ENCODE measurements around the gene OSTF1.

OSTF1 gene

GRCh38 chr9:75123696-75124095 lies 35.4 kb downstream of the OSTF1 start:
- Histone ChIP-seq H3K4me1 (ENCODE audit: insufficient read depth, insufficient read length) (no peaks in the 10 kb centered on the region), H3K4me3 (ENCODE audit: insufficient read length, low read depth) (no peak overlapping the region), H3K36me3 (ENCODE audit: insufficient read depth, insufficient read length, low read length) (peaks cover 6% of the 10 kb centered on the region), H3K27me3 (ENCODE audit: insufficient read depth, insufficient read length) (no peaks in the 10 kb centered on the region), H3K9ac (ENCODE audit: insufficient read length, low read depth) (no peak overlapping the region), H3K9me3 (ENCODE audit: insufficient read depth, low read length) (no peaks in the 10 kb centered on the region)
- no peak for DNase-seq (ENCODE audit: low read depth, low spot score)
- TF ChIP-seq SUZ12 (IDR thresholded peaks at IDR 0.05; ENCODE audit: extremely low read depth, insufficient read depth, insufficient read length) = no peak
- no peak for TF ChIP-seq YY1 (IDR thresholded peaks at IDR 0.05; ENCODE audit: insufficient read depth, insufficient read length)
- TF ChIP-seq ZNF274 (IDR thresholded peaks at IDR 0.05; ENCODE audit: low read depth, low read length) = no peak

GRCh38 chr9:75128535-75128934 lies 40.2 kb downstream of the OSTF1 start:
- Histone ChIP-seq H3K36me3 (ENCODE audit: insufficient read depth, insufficient read length, low read length) (peaks cover 7% of the 10 kb centered on the region), H3K4me1 (ENCODE audit: insufficient read depth, insufficient read length) (no peaks in the 10 kb centered on the region), H3K27me3 (ENCODE audit: insufficient read depth, insufficient read length) (no peaks in the 10 kb centered on the region), H3K4me3 (ENCODE audit: insufficient read length, low read depth) (no peak overlapping the region), H3K9ac (ENCODE audit: insufficient read length, low read depth) (no peak overlapping the region), H3K9me3 (ENCODE audit: insufficient read depth, low read length) (no peaks in the 10 kb centered on the region)
- DNase-seq (ENCODE audit: low read depth, low spot score) = no peak
- TF ChIP-seq ZNF274 (IDR thresholded peaks at IDR 0.05; ENCODE audit: low read depth, low read length) (no peak), SUZ12 (IDR thresholded peaks at IDR 0.05; ENCODE audit: extremely low read depth, insufficient read depth, insufficient read length) (no peak), YY1 (IDR thresholded peaks at IDR 0.05; ENCODE audit: insufficient read depth, insufficient read length) (no peak)

DNA sequence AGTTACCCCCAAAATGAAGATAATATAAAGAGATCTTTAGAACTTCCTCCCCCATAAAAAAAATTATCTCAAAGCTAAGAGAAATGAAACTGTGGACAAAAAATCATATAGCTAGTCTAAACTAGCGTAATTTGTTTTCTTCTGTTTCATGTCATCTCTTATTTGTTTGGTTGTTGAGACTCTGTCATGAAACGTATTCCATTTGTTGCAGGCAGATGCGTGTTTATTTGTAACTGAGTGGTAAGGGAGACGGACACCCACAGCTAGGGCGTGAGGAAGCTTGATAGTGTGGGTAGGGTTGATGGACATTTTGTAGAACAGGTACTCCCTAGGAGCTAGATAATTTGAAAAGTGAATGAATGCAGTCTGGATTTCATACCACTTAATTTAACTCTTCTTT lies 41.9 kb downstream of the OSTF1 start:
- Histone ChIP-seq H3K9ac (ENCODE audit: insufficient read length, low read depth) (no peak overlapping the region), H3K27me3 (ENCODE audit: insufficient read depth, insufficient read length) (no peaks in the 10 kb centered on the region), H3K36me3 (ENCODE audit: insufficient read depth, insufficient read length, low read length) (peaks cover 7% of the 10 kb centered on the region), H3K9me3 (ENCODE audit: insufficient read depth, low read length) (no peaks in the 10 kb centered on the region), H3K4me1 (ENCODE audit: insufficient read depth, insufficient read length) (no peaks in the 10 kb centered on the region), H3K4me3 (ENCODE audit: insufficient read length, low read depth) (no peak overlapping the region)
- DNase-seq (ENCODE audit: low read depth, low spot score) = no peak
- TF ChIP-seq SUZ12 (IDR thresholded peaks at IDR 0.05; ENCODE audit: extremely low read depth, insufficient read depth, insufficient read length) = no peak
- no peak for TF ChIP-seq ZNF274 (IDR thresholded peaks at IDR 0.05; ENCODE audit: low read depth, low read length)
- no peak for TF ChIP-seq YY1 (IDR thresholded peaks at IDR 0.05; ENCODE audit: insufficient read depth, insufficient read length)

DNA sequence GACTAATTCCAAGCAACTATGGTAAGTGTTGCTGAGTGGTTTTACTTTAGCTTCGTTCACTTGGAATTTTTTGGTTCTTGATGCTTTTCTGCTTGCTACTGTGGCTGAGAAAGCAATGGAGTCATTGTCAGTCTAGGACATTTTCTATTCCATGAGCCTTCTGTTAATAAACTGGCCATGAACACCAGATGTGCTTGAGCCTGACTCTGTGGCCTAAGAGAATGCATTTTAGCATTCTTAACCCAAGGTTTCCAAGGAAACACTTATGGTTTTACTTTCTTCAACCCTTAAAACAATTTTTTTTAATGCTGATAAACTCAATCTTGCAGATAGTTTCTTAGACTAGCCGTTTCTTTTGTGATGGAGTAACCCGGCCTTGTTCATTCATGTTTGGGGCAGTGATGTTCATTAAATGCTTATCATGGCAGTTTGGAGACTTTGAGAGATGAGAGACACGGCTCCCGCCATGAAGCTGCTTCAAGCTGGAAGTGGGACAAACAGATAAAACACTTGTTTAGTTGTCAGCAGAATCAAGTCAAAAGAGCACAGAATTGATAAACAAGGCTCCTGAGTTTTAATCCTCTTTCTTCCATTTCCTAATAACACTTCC lies 42.4 kb downstream of the OSTF1 start:
- Histone ChIP-seq H3K4me1 (ENCODE audit: insufficient read depth, insufficient read length) (no peaks in the 10 kb centered on the region), H3K9me3 (ENCODE audit: insufficient read depth, low read length) (no peaks in the 10 kb centered on the region), H3K27me3 (ENCODE audit: insufficient read depth, insufficient read length) (no peaks in the 10 kb centered on the region), H3K4me3 (ENCODE audit: insufficient read length, low read depth) (no peak overlapping the region), H3K9ac (ENCODE audit: insufficient read length, low read depth) (no peak overlapping the region), H3K36me3 (ENCODE audit: insufficient read depth, insufficient read length, low read length) (peaks cover 10% of the 10 kb centered on the region)
- TF ChIP-seq ZNF274 (IDR thresholded peaks at IDR 0.05; ENCODE audit: low read depth, low read length) = no peak
- TF ChIP-seq SUZ12 (IDR thresholded peaks at IDR 0.05; ENCODE audit: extremely low read depth, insufficient read depth, insufficient read length) = no peak
- TF ChIP-seq YY1 (IDR thresholded peaks at IDR 0.05; ENCODE audit: insufficient read depth, insufficient read length) = no peak
- no peak for DNase-seq (ENCODE audit: low read depth, low spot score)

DNA sequence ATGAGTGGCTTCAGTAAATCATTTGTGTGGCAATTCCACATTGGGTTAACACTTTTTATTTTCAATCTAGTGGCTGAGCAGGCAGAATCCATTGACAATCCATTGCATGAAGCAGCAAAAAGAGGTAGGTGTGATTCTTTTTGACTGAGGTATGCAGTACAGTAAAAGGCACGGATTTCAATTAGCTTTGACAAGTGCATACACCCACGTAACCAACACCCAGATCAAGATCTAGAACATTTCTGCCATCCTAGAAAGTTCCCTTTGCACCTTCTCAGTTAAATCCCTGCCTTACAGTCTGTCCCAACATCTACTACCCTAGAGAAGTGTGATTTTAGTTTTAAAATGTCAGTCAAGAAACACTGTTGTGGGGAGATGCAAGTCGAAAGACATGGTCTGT lies 43.4 kb downstream of the OSTF1 start:
- Histone ChIP-seq H3K4me3 (ENCODE audit: insufficient read length, low read depth) (no peak overlapping the region), H3K9me3 (ENCODE audit: insufficient read depth, low read length) (no peaks in the 10 kb centered on the region), H3K27me3 (ENCODE audit: insufficient read depth, insufficient read length) (no peaks in the 10 kb centered on the region), H3K36me3 (ENCODE audit: insufficient read depth, insufficient read length, low read length) (peaks cover 15% of the 10 kb centered on the region), H3K4me1 (ENCODE audit: insufficient read depth, insufficient read length) (no peaks in the 10 kb centered on the region), H3K9ac (ENCODE audit: insufficient read length, low read depth) (no peak overlapping the region)
- TF ChIP-seq SUZ12 (IDR thresholded peaks at IDR 0.05; ENCODE audit: extremely low read depth, insufficient read depth, insufficient read length) = no peak
- TF ChIP-seq ZNF274 (IDR thresholded peaks at IDR 0.05; ENCODE audit: low read depth, low read length) = no peak
- no peak for TF ChIP-seq YY1 (IDR thresholded peaks at IDR 0.05; ENCODE audit: insufficient read depth, insufficient read length)
- DNase-seq (ENCODE audit: low read depth, low spot score) = no peak

DNA sequence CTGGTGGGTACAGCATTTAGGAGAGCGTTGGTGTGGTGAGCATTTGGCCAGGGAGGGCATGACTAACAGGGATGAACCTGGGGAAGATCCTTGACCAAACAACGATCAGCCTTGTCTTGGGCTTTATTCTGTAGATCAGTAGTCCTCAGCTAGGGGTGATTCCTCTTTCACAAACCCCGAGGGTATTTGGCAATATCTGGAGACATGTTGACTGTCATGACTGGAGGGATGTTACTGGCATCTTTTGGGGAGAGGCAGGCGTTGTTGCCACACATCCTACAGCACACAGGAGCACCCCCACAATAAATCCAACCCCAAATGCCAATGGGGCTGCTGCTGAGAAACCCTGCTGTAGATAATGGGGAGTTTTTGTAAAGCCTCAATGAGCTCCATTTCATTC lies 43.9 kb downstream of the OSTF1 start:
- Histone ChIP-seq H3K4me1 (ENCODE audit: insufficient read depth, insufficient read length) (no peaks in the 10 kb centered on the region), H3K27me3 (ENCODE audit: insufficient read depth, insufficient read length) (no peaks in the 10 kb centered on the region), H3K4me3 (ENCODE audit: insufficient read length, low read depth) (no peak overlapping the region), H3K36me3 (ENCODE audit: insufficient read depth, insufficient read length, low read length) (peaks cover 15% of the 10 kb centered on the region), H3K9me3 (ENCODE audit: insufficient read depth, low read length) (no peaks in the 10 kb centered on the region), H3K9ac (ENCODE audit: insufficient read length, low read depth) (no peak overlapping the region)
- TF ChIP-seq YY1 (IDR thresholded peaks at IDR 0.05; ENCODE audit: insufficient read depth, insufficient read length) (no peak), ZNF274 (IDR thresholded peaks at IDR 0.05; ENCODE audit: low read depth, low read length) (no peak), SUZ12 (IDR thresholded peaks at IDR 0.05; ENCODE audit: extremely low read depth, insufficient read depth, insufficient read length) (no peak)
- no peak for DNase-seq (ENCODE audit: low read depth, low spot score)

DNA sequence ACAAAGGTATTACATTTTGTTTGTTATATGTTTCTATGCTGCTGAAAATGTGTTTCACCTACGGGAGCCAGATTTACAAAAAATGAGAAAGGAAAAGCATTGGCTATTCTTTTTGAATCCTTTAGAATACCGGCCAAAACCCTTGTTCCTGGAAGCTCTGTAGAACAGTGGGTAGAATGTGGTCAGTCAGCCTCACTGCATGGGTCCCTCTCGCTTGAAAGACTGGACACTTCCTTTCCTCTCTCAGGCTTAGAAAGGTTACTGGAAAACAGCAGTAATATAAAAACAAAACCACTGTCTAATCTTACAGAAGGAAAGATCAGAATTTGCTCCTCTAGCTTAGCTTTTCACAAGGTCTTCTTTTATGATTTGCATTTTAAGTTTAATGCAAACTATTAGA lies 45.1 kb downstream of the OSTF1 start:
- Histone ChIP-seq H3K9me3 (ENCODE audit: insufficient read depth, low read length) (no peaks in the 10 kb centered on the region), H3K4me3 (ENCODE audit: insufficient read length, low read depth) (no peak overlapping the region), H3K36me3 (ENCODE audit: insufficient read depth, insufficient read length, low read length) (peaks cover 21% of the 10 kb centered on the region), H3K27me3 (ENCODE audit: insufficient read depth, insufficient read length) (no peaks in the 10 kb centered on the region), H3K9ac (ENCODE audit: insufficient read length, low read depth) (no peak overlapping the region), H3K4me1 (ENCODE audit: insufficient read depth, insufficient read length) (no peaks in the 10 kb centered on the region)
- no peak for DNase-seq (ENCODE audit: low read depth, low spot score)
- TF ChIP-seq YY1 (IDR thresholded peaks at IDR 0.05; ENCODE audit: insufficient read depth, insufficient read length) = no peak
- no peak for TF ChIP-seq ZNF274 (IDR thresholded peaks at IDR 0.05; ENCODE audit: low read depth, low read length)
- TF ChIP-seq SUZ12 (IDR thresholded peaks at IDR 0.05; ENCODE audit: extremely low read depth, insufficient read depth, insufficient read length) = no peak
